Activated T-helper 1 cell treated with anti-CD3 and anti-CD28 coated beads, Interleukin-12 subunit alpha, Interleukin-12 subunit beta, Interleukin-2, Interleukin-4 antibody, amounts not matched to agents 30 ng/mL and 10 ng/mL and 1 ng/mL, durations not matched to agents 14 hours and 24 hours and 36 hours (primary cell): ENCODE measurements around the gene OPCML. TPM values are rescaled to one million over a fixed set of nuclear protein-coding genes. Genes with fewer than 3 reads are reported as not detected.
A peak's percentile ranks its signal among the peaks of the same experiment; 100 is the strongest.

ENCODE experiments used
- DNase-seq: peaks from one replicate; pipeline ENCODE4 v3.0.0; 2021; ENCODE audit warnings: low spot score
- H3K27ac Mint-ChIP-seq: one replicate; pipeline ENCODE4 v1.8.0; 2021; ENCODE audit warnings: mild to moderate bottlenecking, mixed read lengths
- H3K27me3 Mint-ChIP-seq: one replicate; pipeline ENCODE4 v1.8.0; 2022; ENCODE audit warnings: mild to moderate bottlenecking, moderate library complexity, mixed read lengths; ENCODE audit not compliant: insufficient read depth
- H3K36me3 Mint-ChIP-seq: one replicate; pipeline ENCODE4 v1.8.0; 2021; ENCODE audit warnings: low read depth, mixed read lengths
- H3K4me1 Mint-ChIP-seq: one replicate; pipeline ENCODE4 v1.8.0; 2021; ENCODE audit warnings: low read depth, mixed read lengths
- H3K4me3 Mint-ChIP-seq: one replicate; pipeline ENCODE4 v1.8.0; 2021; ENCODE audit warnings: mild to moderate bottlenecking, moderate library complexity, mixed read lengths
- H3K9me3 Mint-ChIP-seq: one replicate; pipeline ENCODE4 v1.8.0; 2021; ENCODE audit warnings: mixed read lengths
- intact Hi-C: fragments of 100-400 bp; cut with micrococcal nuclease; formaldehyde crosslinking; loops from one replicate; pipeline ENCODE4 v1.15.1; 2024
- total RNA-seq: library from RNA; stranded (reverse); gene quantifications from 2 replicates; pipeline ENCODE4 v1.2.3, GENCODE V29; 2022

Gene OPCML
- total RNA-seq, 1 donor from 2014 or later = not detected

DNA sequence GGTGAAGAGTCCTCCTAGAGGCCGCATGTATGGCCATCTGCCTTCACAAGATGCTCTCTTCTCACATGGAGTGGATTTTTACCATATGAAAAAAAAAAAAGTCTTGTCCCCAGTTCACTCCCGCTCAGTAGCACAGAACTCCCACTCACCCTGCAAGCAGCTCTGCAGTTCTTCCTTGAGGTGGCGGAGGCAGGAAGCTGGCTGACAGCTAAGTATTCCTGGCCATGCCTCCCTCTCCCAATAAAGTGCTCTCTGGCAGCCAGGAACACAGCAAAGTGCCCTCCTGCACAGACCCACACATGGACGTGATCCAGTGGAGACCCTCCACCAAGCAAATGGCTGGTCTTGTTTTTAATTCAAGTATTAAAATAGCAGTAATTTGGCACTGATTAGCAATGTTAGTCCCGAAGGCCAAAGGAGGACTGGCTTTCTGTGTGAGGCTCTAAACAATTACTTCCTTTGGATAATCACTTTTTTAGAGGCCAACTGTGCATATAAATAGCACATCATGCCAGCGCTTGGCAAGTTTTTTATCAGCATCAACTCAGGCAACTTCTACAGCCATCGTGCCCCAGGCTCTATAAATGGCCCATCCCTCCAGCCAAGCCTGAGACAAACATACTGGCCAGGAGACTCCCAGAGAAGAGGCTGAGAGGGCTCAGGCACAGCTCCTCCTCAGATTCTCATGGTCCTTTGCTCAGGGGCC is 413.6 kb downstream of the OPCML start:
- Mint-ChIP-seq H3K36me3 (no peaks in the 10 kb centered on the region), H3K27ac (no peak overlapping the region), H3K4me3 (no peak overlapping the region), H3K4me1 (no peaks in the 10 kb centered on the region), H3K9me3 (no peaks in the 10 kb centered on the region), H3K27me3 (no peaks in the 10 kb centered on the region)
- no peak for DNase-seq
- intact Hi-C loops = no loop called here

DNA sequence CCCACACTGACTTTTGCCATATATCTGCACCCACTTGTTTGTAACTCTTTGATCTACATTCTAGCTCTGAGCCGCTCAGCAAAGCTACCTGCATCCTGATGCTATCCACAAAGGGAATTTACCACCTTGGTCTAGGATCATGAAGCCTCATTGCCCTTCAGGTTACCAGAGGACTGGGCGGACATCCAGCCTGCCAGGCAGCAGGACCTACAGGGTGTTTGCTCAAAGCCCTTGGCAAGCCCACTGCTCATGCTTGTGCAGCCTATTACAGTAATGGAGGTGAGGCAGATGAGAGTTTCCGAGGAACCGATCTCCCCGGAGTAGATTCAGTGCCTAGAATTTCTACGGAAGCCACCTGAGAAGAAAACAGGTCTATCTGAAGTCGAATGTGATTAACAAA is 417.2 kb downstream of the OPCML start:
- Mint-ChIP-seq H3K4me1 (no peaks in the 10 kb centered on the region), H3K9me3 (no peaks in the 10 kb centered on the region), H3K4me3 (no peak overlapping the region), H3K27ac (no peak overlapping the region), H3K27me3 (no peaks in the 10 kb centered on the region), H3K36me3 (no peaks in the 10 kb centered on the region)
- no peak for DNase-seq
- intact Hi-C loops = no loop called here

- no peak for DNase-seq
- H3K9me3 Mint-ChIP-seq = no peaks in the 10 kb centered on the region
- H3K27ac Mint-ChIP-seq = no peak overlapping the region
- H3K4me3 Mint-ChIP-seq = no peak overlapping the region
- intact Hi-C loops = no loop called here
- no peaks in the 10 kb centered on the region for H3K27me3 Mint-ChIP-seq
- H3K36me3 Mint-ChIP-seq = no peaks in the 10 kb centered on the region
- H3K4me1 Mint-ChIP-seq = no peaks in the 10 kb centered on the region
These were observed 424.5 kb downstream of the OPCML start for GRCh38 chr11:133107763-133108162.

DNA sequence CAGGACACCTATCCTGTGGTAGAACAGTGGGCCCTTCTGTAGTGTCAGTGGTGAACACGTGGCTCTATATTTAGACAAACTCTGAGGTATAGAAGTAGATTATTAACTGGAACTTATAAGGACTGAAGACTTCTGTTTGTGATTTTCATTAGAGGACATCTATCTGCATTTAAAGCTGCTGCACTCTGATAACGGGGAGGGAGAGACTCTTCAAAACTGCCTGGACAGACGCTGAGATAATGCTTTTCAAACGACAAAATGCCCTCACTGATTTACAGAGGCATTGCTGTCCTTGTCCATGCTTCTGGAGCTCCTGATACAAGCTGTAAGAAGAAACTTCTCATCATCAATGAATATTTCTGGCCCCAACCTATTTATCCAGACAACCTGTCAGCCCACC is 425.2 kb downstream of the OPCML start:
- no peak for DNase-seq
- no peaks in the 10 kb centered on the region for H3K36me3 Mint-ChIP-seq
- no peaks in the 10 kb centered on the region for H3K27me3 Mint-ChIP-seq
- H3K9me3 Mint-ChIP-seq = no peaks in the 10 kb centered on the region
- H3K4me3 Mint-ChIP-seq = no peak overlapping the region
- H3K4me1 Mint-ChIP-seq = no peaks in the 10 kb centered on the region
- H3K27ac Mint-ChIP-seq = no peak overlapping the region
- intact Hi-C loops = no loop called here

GRCh38 chr11:133106417-133106816 is 425.9 kb downstream of the OPCML start:
- no peak for DNase-seq
- Mint-ChIP-seq H3K9me3 (no peaks in the 10 kb centered on the region), H3K4me3 (no peak overlapping the region), H3K4me1 (no peaks in the 10 kb centered on the region), H3K27ac (no peak overlapping the region), H3K36me3 (no peaks in the 10 kb centered on the region), H3K27me3 (no peaks in the 10 kb centered on the region)
- intact Hi-C loops = no loop called here

GRCh38 chr11:133104009-133104744 is 428.1 kb downstream of the OPCML start:
- intact Hi-C loops = no loop called here
- H3K4me1 Mint-ChIP-seq = no peaks in the 10 kb centered on the region
- no peaks in the 10 kb centered on the region for H3K27me3 Mint-ChIP-seq
- no peak for DNase-seq
- H3K4me3 Mint-ChIP-seq = no peak overlapping the region
- H3K9me3 Mint-ChIP-seq = no peaks in the 10 kb centered on the region
- H3K27ac Mint-ChIP-seq = no peak overlapping the region
- H3K36me3 Mint-ChIP-seq = no peaks in the 10 kb centered on the region

DNA sequence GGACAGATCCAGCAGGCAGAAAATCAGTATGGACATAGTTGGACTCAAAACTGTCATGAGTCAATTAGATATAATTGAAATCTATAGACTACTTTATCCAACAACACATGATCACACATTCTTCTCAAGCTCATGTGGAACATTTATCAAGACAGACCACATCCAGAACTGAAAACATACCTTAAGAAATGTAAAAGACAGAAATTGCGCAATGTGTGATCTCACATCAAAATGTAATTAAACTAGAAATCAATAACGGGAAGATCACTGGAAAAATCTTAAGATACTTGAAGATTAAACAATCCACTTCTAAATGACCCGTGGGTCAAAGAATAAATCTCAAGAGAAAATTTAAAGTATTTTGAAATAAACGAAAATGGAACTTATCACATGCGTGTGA is 435.3 kb downstream of the OPCML start:
- no peak for DNase-seq
- Mint-ChIP-seq H3K4me1 (no peaks in the 10 kb centered on the region), H3K27me3 (no peaks in the 10 kb centered on the region), H3K36me3 (no peaks in the 10 kb centered on the region), H3K4me3 (no peak overlapping the region), H3K27ac (no peak overlapping the region), H3K9me3 (no peaks in the 10 kb centered on the region)
- intact Hi-C loops = no loop called here

DNA sequence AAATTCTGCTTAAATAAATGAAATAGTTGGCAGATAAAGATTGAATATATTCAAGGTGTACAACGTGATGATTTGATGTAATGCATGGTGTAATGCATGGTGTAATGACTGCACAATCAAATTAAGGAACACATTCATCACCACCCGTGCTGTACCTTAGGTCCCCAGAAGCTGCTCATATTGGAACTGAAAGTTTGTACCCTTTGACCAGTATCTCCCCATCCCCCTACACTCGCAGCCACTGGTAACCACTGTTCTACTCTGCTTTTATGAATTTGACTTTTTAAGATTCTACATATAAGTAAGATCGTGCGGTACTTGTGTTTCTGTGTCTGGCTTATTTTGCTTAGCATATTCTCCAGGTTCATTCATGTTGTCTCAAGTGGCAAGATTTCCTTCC is 445.8 kb downstream of the OPCML start:
- Mint-ChIP-seq H3K36me3 (no peaks in the 10 kb centered on the region), H3K27ac (no peak overlapping the region), H3K4me3 (no peak overlapping the region), H3K27me3 (peaks cover 26% of the 10 kb centered on the region), H3K4me1 (no peaks in the 10 kb centered on the region), H3K9me3 (no peaks in the 10 kb centered on the region)
- intact Hi-C loops = no loop called here
- no peak for DNase-seq

GRCh38 chr11:133082841-133083488 is 449.3 kb downstream of the OPCML start:
- intact Hi-C loops = loop anchor here (1.0 kb wide), 1 partner anchor 752 kb away; no protein-coding TSS in a partner anchor
- Mint-ChIP-seq H3K27me3 (peaks cover 29% of the 10 kb centered on the region), H3K27ac (no peak overlapping the region), H3K4me3 (no peak overlapping the region), H3K36me3 (no peaks in the 10 kb centered on the region), H3K4me1 (no peaks in the 10 kb centered on the region), H3K9me3 (no peaks in the 10 kb centered on the region)
- peak; percentile 66 for DNase-seq

- DNase-seq = no peak
- intact Hi-C loops = loop anchor here (1.0 kb wide), 1 partner anchor 753 kb away; no protein-coding TSS in a partner anchor
These were observed 449.9 kb downstream of the OPCML start for GRCh38 chr11:133082453-133082781.

DNA sequence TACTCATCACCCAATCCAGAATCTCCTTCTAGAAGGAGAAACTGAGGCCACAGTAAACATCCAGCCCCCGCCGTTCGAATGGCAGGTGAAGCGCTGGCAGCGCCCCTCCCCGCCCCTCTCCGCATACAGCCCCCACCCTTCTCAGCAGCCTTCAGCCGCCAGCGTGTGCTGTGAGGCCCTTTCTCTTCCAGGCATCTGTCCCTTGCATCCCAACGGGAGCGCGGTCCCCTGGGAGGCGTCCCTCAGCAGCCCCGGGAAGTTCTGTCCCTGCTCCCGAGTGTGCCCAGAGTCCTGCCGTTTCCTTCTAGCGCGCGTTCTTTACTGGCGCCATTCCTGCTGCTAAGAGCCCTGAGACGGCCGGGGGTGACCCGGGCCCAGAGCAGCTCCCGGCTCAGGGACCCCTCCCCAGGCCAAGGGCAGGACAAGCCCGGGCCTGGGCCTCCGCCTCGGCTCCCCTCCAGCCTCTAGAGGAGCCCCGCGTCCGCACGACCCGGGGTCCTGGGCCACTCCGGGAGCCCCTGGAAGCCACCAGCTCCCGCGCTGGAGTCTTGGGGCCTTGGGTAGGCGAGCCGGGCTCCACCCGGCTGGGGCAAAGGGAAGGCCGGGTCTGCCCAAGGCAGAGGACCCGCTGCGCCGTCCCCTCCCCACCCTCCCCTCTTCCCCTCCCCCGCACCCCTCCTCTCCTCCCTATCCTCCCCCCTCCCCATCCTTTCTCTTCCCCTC is 450.4 kb downstream of the OPCML start:
- H3K27ac Mint-ChIP-seq = no peak overlapping the region
- H3K36me3 Mint-ChIP-seq = no peaks in the 10 kb centered on the region
- intact Hi-C loops = loop anchor here (1.0 kb wide), 1 partner anchor 753 kb away; no protein-coding TSS in a partner anchor
- H3K4me3 Mint-ChIP-seq = no peak overlapping the region
- H3K4me1 Mint-ChIP-seq = no peaks in the 10 kb centered on the region
- peaks cover 26% of the 10 kb centered on the region for H3K27me3 Mint-ChIP-seq
- H3K9me3 Mint-ChIP-seq = no peaks in the 10 kb centered on the region
- DNase-seq = no peak

More at GRCh38 chr11:133082453-133082781, 449.9 kb downstream of the OPCML start:
- H3K27me3 Mint-ChIP-seq = peaks cover 28% of the 10 kb centered on the region
- no peaks in the 10 kb centered on the region for H3K4me1 Mint-ChIP-seq
- H3K4me3 Mint-ChIP-seq = no peak overlapping the region
- H3K36me3 Mint-ChIP-seq = no peaks in the 10 kb centered on the region
- no peaks in the 10 kb centered on the region for H3K9me3 Mint-ChIP-seq
- no peak overlapping the region for H3K27ac Mint-ChIP-seq

GRCh38 chr11:133081020-133081419 is 451.3 kb downstream of the OPCML start:
- no peak overlapping the region for H3K27ac Mint-ChIP-seq
- no peak for DNase-seq
- no peaks in the 10 kb centered on the region for H3K36me3 Mint-ChIP-seq
- intact Hi-C loops = no loop called here
- no peaks in the 10 kb centered on the region for H3K9me3 Mint-ChIP-seq
- peaks cover 24% of the 10 kb centered on the region for H3K27me3 Mint-ChIP-seq
- no peaks in the 10 kb centered on the region for H3K4me1 Mint-ChIP-seq
- no peak overlapping the region for H3K4me3 Mint-ChIP-seq
